Activated naive CD4-positive, alpha-beta T cell treated with anti-CD3 and anti-CD28 coated beads for 36 hours (primary cell): ENCODE results near the gene PSMB1. TPM values are rescaled to one million over a fixed set of nuclear protein-coding genes. Genes with fewer than 3 reads are reported as not detected.

ENCODE experiments used
- CTCF ChIA-PET: fragments of 350-600 bp; sonication (Branson Sonifier 250); formaldehyde crosslinking; loops from one replicate; lab custom pipeline; 2021; ENCODE audit warnings: antibody characterized with exemption; lab: Charles Lee
- DNase-seq: peaks from one replicate; pipeline ENCODE4 v3.0.0-alpha.2; 2020
- H3K27ac Mint-ChIP-seq: one replicate; pipeline ENCODE4 v1.8.0; 2021; ENCODE audit warnings: mild to moderate bottlenecking, mixed read lengths
- H3K27me3 Mint-ChIP-seq: one replicate; pipeline ENCODE4 v1.8.0; 2021; ENCODE audit warnings: low read depth, mixed read lengths
- H3K36me3 Mint-ChIP-seq: one replicate; pipeline ENCODE4 v1.8.0; 2021; ENCODE audit warnings: low read depth, mixed read lengths
- H3K4me1 Mint-ChIP-seq: one replicate; pipeline ENCODE4 v1.8.0; 2021; ENCODE audit warnings: low read depth, mixed read lengths
- H3K4me3 Mint-ChIP-seq: one replicate; pipeline ENCODE4 v1.8.0; 2021; ENCODE audit warnings: mild to moderate bottlenecking, moderate library complexity, mixed read lengths
- H3K9me3 Mint-ChIP-seq: one replicate; pipeline ENCODE4 v1.8.0; 2021; ENCODE audit warnings: mixed read lengths
- intact Hi-C: fragments of 100-400 bp; cut with micrococcal nuclease; formaldehyde crosslinking; loops from one replicate; pipeline ENCODE4 v1.15.1; 2023
- total RNA-seq, 2 experiments: library from RNA; stranded (reverse); gene quantifications; one replicate each; pipeline ENCODE4 v1.2.3, GENCODE V29; 2021

PSMB1 gene
- total RNA-seq, 2 experiments from 2014 or later = 236 to 252 TPM

DNA sequence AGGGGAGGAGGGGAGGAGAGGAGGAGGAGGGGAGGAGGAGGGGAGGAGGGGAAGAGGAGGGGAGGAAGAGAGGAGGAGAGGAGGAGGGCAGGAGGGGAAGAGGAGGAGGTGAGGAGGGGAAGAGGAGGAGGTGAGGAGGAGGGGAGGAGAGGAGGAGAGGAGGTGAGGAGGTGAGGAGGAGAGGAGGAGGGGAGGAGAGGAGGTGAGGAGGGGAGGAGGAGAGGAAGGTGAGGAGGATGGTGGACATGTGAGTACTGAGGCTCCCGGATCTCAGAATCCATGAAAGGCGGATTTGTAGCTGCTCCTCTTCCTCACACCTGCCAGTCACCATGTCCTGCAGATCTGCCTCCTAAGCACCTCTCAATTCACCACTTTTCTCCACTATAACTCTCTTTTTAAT lies 59.8 kb downstream of the PSMB1 start:
- H3K4me1 Mint-ChIP-seq = no peaks in the 10 kb centered on the region
- peaks cover 31% of the 10 kb centered on the region for H3K27me3 Mint-ChIP-seq
- no peak overlapping the region for H3K27ac Mint-ChIP-seq
- no peak overlapping the region for H3K4me3 Mint-ChIP-seq
- CTCF ChIA-PET = no interaction called here
- H3K36me3 Mint-ChIP-seq = no peaks in the 10 kb centered on the region
- DNase-seq = no peak
- H3K9me3 Mint-ChIP-seq = no peaks in the 10 kb centered on the region
- intact Hi-C loops = no loop called here

- peaks cover 35% of the 10 kb centered on the region for H3K27me3 Mint-ChIP-seq
- no peak overlapping the region for H3K4me3 Mint-ChIP-seq
- intact Hi-C loops = no loop called here
- no peaks in the 10 kb centered on the region for H3K4me1 Mint-ChIP-seq
- H3K9me3 Mint-ChIP-seq = no peaks in the 10 kb centered on the region
- CTCF ChIA-PET = no interaction called here
- no peaks in the 10 kb centered on the region for H3K36me3 Mint-ChIP-seq
- no peak overlapping the region for H3K27ac Mint-ChIP-seq
- DNase-seq = no peak
Observed at GRCh38 chr6:170490259-170490658, 62.8 kb downstream of the PSMB1 start.

- CTCF ChIA-PET = no interaction called here
- Mint-ChIP-seq H3K4me3 (no peak overlapping the region), H3K4me1 (no peaks in the 10 kb centered on the region), H3K27ac (no peak overlapping the region), H3K36me3 (no peaks in the 10 kb centered on the region), H3K9me3 (no peaks in the 10 kb centered on the region), H3K27me3 (peaks cover 36% of the 10 kb centered on the region)
- DNase-seq = no peak
- intact Hi-C loops = no loop called here
Observed at GRCh38 chr6:170489836-170490235, 63.3 kb downstream of the PSMB1 start.

- intact Hi-C loops = no loop called here
- Mint-ChIP-seq H3K27ac (no peak overlapping the region), H3K4me3 (no peak overlapping the region), H3K27me3 (peaks cover 25% of the 10 kb centered on the region), H3K36me3 (no peaks in the 10 kb centered on the region), H3K4me1 (no peaks in the 10 kb centered on the region), H3K9me3 (peaks cover under 1% of the 10 kb centered on the region)
- DNase-seq = no peak
- CTCF ChIA-PET = no interaction called here
Observed at GRCh38 chr6:170487707-170488329, 65.3 kb downstream of the PSMB1 start.

DNA sequence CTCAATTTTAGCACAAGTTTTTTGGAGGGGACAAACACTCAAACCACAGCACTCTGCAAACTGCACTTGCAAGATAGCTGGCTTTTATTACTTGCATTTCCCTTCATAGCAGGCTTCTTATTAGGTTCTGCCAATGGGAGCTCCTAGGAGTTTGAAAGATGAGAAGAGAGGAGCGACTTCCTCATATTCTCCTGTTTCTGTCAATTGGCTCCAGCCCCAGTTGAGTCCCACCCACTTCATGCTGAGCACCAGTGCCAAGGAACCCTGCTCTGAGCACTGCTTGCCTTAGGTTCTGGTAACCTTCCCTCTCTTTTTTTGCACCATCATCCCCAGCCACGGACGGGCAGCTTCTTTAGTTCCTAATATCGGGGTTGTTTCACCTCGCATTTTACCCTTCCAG lies 67.9 kb downstream of the PSMB1 start:
- Mint-ChIP-seq H3K4me3 (no peak overlapping the region), H3K4me1 (no peaks in the 10 kb centered on the region), H3K27ac (no peak overlapping the region), H3K36me3 (no peaks in the 10 kb centered on the region), H3K27me3 (peaks cover 23% of the 10 kb centered on the region), H3K9me3 (peaks cover 4% of the 10 kb centered on the region)
- CTCF ChIA-PET = interaction anchor here (1.2 kb wide), 1 partner anchor 32 kb away, joined by 5 read pairs; no protein-coding TSS in a partner anchor
- no peak for DNase-seq
- intact Hi-C loops = no loop called here

Other genes starting within 250 kb of the PSMB1 start
- 10 to 100 TPM; 15.5 to 16.1 TPM for gene FAM120B, start 246.5 kb downstream of the PSMB1 start, total RNA-seq
- 10 to 100 TPM; 19.4 to 22.3 TPM for gene TBP, start 1.1 kb upstream of the PSMB1 start, total RNA-seq
- gene PDCD2, start 31.3 kb upstream of the PSMB1 start, total RNA-seq = 100 to 1,000 TPM; 106 to 109 TPM